ENCODE data around the gene ATP2A1. TPM values are rescaled to one million over a fixed set of nuclear protein-coding genes. Genes with fewer than 3 reads are reported as not detected.

Gene ATP2A1
- polyA plus RNA-seq, 1 donor (not counting 4 experiments of a cell fraction or from before 2014, with no cell fraction given) = 0.12 TPM

GRCh38 chr16:28846080-28846932 lies 32.0 kb upstream of the ATP2A1 start, which contains the start of gene TUFM:
Gene TUFM, minus strand, starts transcription at chr16:28846348. Its CDS starts 79 bp downstream, at chr16:28846269.
- Histone ChIP-seq H2AFZ (ENCODE audit: control insufficient read depth, low read length) (peak within 1 kb of the TSS; percentile 92), H4K20me1 (ENCODE audit: control insufficient read depth, extremely low read depth, insufficient read depth, low read length) (peaks cover 10% of the 10 kb centered on the region), H3K27me3 (ENCODE audit: control insufficient read depth, extremely low read depth, insufficient read depth, low read length) (no peaks in the 10 kb centered on the region), H3K4me3 (ENCODE audit: control insufficient read depth in 2 of 3, extremely low read depth in 1 of 3, insufficient read depth in 2 of 3, low read depth in 1 of 3, low read length in 3 of 3) (peak within 1 kb of the TSS; percentile 96 to 97 (median 97)), H3K9ac (ENCODE audit: control insufficient read depth, extremely low read depth, insufficient read depth, low read length) (peak within 1 kb of the TSS; percentile 94), H3K4me1 (ENCODE audit: control insufficient read depth, extremely low read depth, insufficient read depth, low read length) (peaks cover 17% of the 10 kb centered on the region), H3K9me1 (ENCODE audit: control insufficient read depth, extremely low read depth, insufficient read depth, low read length) (no peaks in the 10 kb centered on the region), H3K27ac (ENCODE audit: control insufficient read depth, insufficient read depth, low read length) (peak within 1 kb of the TSS; percentile 81), H3K9me3 (ENCODE audit: control insufficient read depth, low read depth, low read length) (no peaks in the 10 kb centered on the region), H3K36me3 (ENCODE audit: control insufficient read depth in 2 of 2, extremely low read depth in 1 of 2, insufficient read depth in 2 of 2, low read length in 2 of 2) (peaks cover 29% of the 10 kb centered on the region in 2 experiments), H3K79me2 (ENCODE audit: control insufficient read depth, insufficient read depth, low read length) (peaks cover 35% of the 10 kb centered on the region), H3K4me2 (ENCODE audit: control insufficient read depth, extremely low read depth, insufficient read depth, low read depth, low read length) (peak within 1 kb of the TSS; percentile 97)
- DNase-seq (ENCODE audit: low read depth, low spot score) (peak; percentile 81), FAIRE-seq (peak; percentile 74)
- dilution Hi-C loops (cut with MboI; ENCODE audit: extremely low pct_ligation_motif_present, low sequenced_read_pairs) = no loop called here
- TF ChIP-seq EZH2 (IDR thresholded peaks at IDR 0.05; ENCODE audit: low read length) = no peak
- TF ChIP-seq, protein P1, sequence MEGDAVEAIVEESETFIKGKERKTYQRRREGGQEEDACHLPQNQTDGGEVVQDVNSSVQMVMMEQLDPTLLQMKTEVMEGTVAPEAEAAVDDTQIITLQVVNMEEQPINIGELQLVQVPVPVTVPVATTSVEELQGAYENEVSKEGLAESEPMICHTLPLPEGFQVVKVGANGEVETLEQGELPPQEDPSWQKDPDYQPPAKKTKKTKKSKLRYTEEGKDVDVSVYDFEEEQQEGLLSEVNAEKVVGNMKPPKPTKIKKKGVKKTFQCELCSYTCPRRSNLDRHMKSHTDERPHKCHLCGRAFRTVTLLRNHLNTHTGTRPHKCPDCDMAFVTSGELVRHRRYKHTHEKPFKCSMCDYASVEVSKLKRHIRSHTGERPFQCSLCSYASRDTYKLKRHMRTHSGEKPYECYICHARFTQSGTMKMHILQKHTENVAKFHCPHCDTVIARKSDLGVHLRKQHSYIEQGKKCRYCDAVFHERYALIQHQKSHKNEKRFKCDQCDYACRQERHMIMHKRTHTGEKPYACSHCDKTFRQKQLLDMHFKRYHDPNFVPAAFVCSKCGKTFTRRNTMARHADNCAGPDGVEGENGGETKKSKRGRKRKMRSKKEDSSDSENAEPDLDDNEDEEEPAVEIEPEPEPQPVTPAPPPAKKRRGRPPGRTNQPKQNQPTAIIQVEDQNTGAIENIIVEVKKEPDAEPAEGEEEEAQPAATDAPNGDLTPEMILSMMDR (optimal IDR thresholded peaks at IDR 0.05 in 1 of 3, IDR thresholded peaks at IDR 0.05 in 1 of 3, conservative IDR thresholded peaks at IDR 0.05 in 1 of 3; ENCODE audit: extremely low read depth in 1 of 3, insufficient read depth in 2 of 3, low read length in 3 of 3) = peak; percentile 60 to 82 (median 78)

DNA sequence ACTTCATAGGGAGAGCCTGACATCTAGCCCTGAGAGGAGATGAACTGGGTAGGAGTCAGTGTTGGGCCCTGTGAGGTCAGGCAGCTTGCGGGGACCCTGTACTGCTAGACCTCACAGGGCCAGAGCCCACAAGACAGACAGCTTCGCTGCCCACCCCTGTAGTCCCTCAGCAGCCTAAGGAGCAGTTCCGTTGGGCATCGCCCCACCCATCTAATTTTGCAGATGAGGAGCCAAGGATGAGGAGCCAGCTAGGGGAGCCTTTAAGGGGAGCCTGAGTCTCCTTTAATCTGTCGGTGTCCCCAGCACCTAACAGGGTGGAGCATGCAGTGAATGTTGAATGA lies 31.4 kb upstream of the ATP2A1 start:
- FAIRE-seq = peak; percentile 34

More for the DNA sequence above, 31.4 kb upstream of the ATP2A1 start:
- Histone ChIP-seq H3K9me1 (ENCODE audit: control insufficient read depth, extremely low read depth, insufficient read depth, low read length) (no peaks in the 10 kb centered on the region), H3K9me3 (ENCODE audit: control insufficient read depth, low read depth, low read length) (no peaks in the 10 kb centered on the region), H3K9ac (ENCODE audit: control insufficient read depth, extremely low read depth, insufficient read depth, low read length) (peak overlapping the region; percentile 94), H3K27me3 (ENCODE audit: control insufficient read depth, extremely low read depth, insufficient read depth, low read length) (no peaks in the 10 kb centered on the region), H3K36me3 (ENCODE audit: control insufficient read depth in 2 of 2, extremely low read depth in 1 of 2, insufficient read depth in 2 of 2, low read length in 2 of 2) (peaks cover 28 to 29% of the 10 kb centered on the region in 2 experiments), H2AFZ (ENCODE audit: control insufficient read depth, low read length) (peak overlapping the region; percentile 92), H3K4me3 (ENCODE audit: control insufficient read depth in 2 of 3, extremely low read depth in 1 of 3, insufficient read depth in 2 of 3, low read depth in 1 of 3, low read length in 3 of 3) (peak overlapping the region; percentile 96 to 97 (median 97)), H4K20me1 (ENCODE audit: control insufficient read depth, extremely low read depth, insufficient read depth, low read length) (peaks cover 10% of the 10 kb centered on the region), H3K27ac (ENCODE audit: control insufficient read depth, insufficient read depth, low read length) (peak overlapping the region; percentile 75), H3K79me2 (ENCODE audit: control insufficient read depth, insufficient read depth, low read length) (peaks cover 35% of the 10 kb centered on the region), H3K4me1 (ENCODE audit: control insufficient read depth, extremely low read depth, insufficient read depth, low read length) (peaks cover 17% of the 10 kb centered on the region), H3K4me2 (ENCODE audit: control insufficient read depth, extremely low read depth, insufficient read depth, low read depth, low read length) (peak overlapping the region; percentile 97)
- no peak for DNase-seq (ENCODE audit: low read depth, low spot score)
- dilution Hi-C loops (cut with MboI; ENCODE audit: extremely low pct_ligation_motif_present, low sequenced_read_pairs) = no loop called here
- no peak for TF ChIP-seq EZH2 (IDR thresholded peaks at IDR 0.05; ENCODE audit: low read length)
- TF ChIP-seq, protein P1 (optimal IDR thresholded peaks at IDR 0.05 in 1 of 3, IDR thresholded peaks at IDR 0.05 in 1 of 3, conservative IDR thresholded peaks at IDR 0.05 in 1 of 3; ENCODE audit: extremely low read depth in 1 of 3, insufficient read depth in 2 of 3, low read length in 3 of 3) = no peak
